Right hindlimb (tissue), 1 donor: ENCODE data around the gene B4GALT4.
"Not testable (repeated sequence)": the region's sequence is repeated elsewhere in the genome, so short reads cannot be mapped to it uniquely, and the experiment has no call there.

Experiments
- DNase-seq: peaks from one replicate; pipeline ENCODE4 v3.0.0-alpha.2; 2018

B4GALT4 gene, protein sequence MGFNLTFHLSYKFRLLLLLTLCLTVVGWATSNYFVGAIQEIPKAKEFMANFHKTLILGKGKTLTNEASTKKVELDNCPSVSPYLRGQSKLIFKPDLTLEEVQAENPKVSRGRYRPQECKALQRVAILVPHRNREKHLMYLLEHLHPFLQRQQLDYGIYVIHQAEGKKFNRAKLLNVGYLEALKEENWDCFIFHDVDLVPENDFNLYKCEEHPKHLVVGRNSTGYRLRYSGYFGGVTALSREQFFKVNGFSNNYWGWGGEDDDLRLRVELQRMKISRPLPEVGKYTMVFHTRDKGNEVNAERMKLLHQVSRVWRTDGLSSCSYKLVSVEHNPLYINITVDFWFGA

DNA sequence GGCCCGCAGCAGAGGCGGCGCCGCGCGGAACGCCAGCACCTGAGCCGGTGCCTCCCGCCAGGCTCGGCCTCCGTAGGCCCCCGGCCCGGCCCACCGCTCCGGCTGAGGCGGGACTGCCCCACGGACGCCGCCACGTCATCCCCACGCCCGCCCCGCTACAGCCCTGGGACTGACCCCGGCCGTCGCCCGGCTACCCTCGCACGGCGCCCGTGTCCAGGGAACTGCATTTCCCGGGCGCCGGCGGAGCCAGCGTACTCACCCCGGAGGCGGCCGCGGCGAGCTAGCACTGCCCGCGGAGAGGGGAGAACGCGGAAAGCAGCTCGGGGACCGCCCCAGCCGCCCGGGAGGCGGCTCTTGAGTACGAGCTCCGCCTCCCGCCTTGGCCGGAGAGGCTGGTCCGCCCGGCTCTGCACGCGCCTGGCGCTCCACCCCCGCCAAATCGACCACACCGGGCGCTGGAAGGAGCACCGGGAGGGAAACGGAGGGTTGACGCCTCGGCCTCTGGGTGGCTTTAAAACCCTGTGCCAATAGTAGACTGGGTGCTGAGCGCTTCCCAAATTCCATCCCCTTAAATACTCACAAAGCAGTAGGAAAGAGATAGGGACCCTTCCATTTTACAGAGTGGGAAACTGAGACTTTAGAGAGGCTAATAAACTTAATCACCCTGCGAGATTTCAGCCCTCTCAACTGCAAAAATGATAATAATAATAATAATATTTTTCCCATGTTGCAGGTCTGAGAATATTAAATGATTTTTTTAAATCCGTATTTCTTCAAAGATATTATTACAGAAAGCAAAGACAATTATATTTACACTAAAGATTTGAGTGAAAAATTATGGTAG is at the start of gene B4GALT4:
Gene B4GALT4 (minus strand): TSS at position 288 of the 844 bp plus-strand sequence. CDS start 10,779 bp downstream, outside the sequence.
- DNase-seq: peak; percentile 93

DNA sequence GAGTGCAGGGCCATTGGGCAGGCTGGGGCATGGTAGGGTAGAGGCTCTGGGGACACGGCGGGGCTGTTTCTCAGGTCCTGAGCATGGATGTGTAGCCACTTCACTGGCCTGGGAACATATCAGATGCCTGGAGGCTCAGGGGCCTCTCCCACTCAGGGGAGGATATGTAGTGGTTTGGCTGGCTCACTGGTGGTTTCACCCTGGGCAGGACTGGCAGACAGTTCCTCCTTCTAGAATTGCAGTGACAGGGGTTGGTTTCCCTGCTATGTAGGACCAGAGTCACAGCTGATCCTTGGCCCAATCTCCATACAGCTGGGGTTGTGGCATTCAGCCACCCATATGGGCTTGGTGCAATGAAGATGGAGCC is 48.7 kb upstream of the B4GALT4 start:
- DNase-seq: no peak

DNA sequence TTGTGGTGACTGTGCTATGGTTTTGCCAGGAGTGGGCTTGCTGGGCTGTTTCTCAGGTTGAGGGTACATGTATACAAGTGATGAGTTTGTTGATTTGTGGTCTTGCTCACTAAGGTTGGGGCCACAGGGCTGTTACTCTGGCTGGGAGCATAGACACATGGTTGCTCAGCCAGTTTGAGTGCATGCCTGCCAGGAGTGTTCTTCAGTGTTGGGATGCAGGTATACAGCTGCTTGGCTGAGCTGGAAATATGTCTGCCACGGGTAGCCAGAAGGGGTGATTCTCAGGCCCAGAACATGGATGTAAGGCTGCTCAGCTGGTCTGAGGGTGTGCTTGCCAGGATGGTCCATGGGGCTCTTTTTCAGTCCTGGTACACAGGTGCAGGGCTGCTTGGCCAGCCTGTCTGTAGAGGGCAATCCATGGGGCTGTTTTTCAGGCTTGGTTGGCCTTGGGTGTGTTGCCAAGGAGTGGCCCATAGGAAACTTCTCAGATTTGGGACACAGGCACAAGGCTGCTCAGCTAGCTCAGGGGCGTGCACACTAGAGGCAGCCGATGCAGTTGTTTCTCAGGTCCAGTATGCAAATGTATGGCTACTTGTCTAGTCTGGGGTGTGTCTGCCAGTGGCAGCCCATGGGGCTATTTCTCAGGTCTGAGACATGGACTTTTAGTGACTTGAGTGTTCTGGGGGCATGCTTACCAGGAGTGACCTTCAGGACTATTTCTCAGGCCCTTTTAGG is 48.2 kb upstream of the B4GALT4 start:
- no peak for DNase-seq

DNA sequence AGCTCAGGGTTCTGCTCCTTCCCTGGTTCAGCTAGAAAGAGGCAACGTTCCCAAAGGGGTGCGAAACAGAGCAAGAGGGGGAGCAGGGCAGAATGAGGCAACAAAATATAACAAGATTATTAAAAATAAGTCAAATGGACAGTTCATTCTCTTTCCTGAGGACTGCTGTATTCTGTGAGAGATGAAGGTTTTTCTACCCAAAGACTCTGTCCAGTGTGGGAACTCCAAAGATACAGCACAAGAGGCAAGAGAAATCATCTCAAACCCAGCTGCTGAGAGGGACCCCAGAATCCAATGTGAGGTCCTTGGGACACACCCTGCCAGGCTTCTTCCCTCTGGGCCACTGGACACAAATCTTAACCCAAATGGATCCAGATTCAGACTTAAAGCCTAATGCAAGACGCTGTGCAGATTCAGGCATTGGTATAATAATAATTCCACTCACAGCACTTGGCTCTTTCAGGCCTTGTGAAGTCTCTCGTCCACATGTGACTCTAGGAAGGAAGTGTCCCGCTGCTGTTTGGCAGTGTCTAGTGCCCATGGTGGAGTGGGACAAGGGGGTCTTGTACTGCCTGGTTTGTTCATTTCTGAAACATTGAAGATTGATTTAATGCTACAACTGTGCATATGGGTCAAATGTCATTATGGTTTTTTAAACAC is 39.0 kb upstream of the B4GALT4 start:
- DNase-seq: no peak

DNA sequence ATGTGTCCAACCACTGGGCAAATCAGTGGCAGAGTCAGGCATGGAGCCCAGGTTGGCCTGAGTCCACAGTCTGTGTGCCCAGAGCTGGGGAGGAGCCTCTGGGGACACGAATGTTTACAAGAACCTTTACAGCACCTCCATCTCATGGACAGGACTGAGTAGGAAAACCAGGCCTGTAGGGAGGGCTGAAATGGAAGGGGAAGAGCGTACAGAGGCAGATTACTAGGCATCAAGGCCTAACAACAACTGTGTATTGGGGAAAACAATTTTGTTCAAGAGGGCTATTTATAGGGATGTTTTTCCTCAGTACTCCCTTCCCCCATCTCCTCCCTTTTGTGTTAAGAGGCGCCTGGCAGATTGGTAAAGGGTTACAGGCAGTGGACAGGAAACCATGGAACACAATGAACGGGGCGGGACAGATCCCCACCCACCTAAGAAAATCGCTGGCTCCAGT is 38.5 kb upstream of the B4GALT4 start:
- no peak for DNase-seq

DNA sequence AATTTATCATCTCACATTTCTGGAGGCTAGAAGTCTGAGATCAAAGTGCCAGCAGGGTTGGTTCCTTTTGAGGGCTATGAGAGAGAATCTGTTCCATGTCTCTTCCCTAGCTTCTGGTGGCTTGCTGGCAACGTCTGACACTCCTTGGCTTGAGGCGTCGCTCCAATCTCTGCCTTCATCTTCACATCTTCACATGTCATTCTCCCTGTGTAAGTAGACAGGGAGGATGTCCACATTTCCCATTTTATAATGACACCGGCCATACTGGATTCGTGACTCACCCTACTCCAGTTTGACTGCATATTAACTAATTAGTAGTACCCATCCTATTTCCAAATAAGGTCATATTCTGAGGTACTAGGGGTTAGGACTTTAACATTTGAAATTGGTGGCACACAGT is 36.0 kb upstream of the B4GALT4 start:
- no peak for DNase-seq

DNA sequence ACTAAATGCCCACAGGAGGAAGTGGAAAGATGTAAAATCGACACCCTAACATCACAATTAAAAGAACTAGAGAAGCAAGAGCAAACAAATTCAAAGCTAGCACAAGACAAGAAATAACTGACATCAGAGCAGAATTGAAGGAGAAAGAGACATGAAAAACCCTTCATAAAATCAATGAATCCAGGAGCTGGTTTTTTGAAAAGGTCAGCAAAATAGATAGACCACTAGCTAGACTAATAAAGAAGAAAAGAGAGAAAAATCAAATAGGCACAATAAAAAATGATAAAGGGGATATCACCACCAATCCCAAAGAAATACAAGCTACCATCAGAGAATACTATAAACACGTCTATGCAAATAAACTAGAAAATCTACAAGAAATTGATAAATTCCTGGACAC is 29.5 kb upstream of the B4GALT4 start:
- DNase-seq: not testable (repeated sequence)

DNA sequence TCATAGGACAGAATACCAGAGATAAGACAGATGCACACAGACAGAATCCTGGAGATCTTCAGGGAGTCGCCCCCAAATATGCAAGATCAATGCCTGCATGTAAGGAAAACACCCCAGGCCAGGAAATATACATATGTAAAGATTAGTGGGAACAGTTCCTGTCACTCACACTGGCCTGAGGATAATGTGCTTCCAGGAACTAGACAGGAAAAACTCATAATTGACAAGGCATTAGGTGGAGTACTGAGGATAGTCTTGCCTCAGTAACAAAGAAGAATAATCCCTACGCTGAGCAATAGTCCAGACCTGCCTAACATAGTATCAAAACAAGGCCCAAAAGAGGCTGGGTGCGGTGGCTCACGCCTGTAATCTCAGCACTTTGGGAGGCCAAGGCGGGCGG is 20.4 kb upstream of the B4GALT4 start:
- DNase-seq: no peak

DNA sequence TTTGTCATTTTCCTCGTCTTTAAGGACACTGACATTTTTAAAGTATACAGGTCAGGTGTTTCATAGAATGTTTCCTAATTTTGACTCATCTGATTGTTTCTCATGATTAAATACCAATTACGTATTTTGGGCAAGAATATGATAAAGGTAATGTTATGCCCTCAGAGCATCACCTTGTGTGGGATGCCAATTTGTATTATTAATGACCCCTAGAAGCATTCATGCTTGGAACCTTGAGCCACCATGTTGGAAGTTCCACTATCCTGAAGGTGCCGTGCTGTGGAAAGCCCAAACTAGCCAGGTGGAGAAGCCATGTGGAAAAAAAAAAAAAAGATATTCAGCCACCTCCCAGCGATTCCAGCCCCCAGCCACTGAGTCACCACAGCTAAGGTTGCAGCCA is 19.1 kb upstream of the B4GALT4 start:
- DNase-seq: no peak

DNA sequence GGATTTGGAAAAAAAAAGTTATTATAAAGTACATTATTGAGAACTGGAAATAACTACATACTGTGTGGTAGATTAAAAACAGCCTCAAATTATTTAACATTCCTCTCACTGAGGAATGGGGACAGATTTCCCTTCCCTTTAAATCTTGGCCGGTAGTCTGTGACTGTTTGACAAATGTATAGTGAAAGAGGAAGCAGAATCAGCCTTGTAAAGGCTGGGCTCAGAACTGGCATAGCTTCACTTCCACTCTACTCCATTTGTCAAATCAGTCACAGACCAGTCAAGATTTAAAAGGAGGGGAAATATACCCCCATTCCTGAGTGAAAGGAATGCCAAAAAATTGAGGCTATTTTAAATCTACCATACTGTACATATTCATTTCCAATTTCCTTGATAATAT is 18.2 kb upstream of the B4GALT4 start:
- DNase-seq: no peak

DNA sequence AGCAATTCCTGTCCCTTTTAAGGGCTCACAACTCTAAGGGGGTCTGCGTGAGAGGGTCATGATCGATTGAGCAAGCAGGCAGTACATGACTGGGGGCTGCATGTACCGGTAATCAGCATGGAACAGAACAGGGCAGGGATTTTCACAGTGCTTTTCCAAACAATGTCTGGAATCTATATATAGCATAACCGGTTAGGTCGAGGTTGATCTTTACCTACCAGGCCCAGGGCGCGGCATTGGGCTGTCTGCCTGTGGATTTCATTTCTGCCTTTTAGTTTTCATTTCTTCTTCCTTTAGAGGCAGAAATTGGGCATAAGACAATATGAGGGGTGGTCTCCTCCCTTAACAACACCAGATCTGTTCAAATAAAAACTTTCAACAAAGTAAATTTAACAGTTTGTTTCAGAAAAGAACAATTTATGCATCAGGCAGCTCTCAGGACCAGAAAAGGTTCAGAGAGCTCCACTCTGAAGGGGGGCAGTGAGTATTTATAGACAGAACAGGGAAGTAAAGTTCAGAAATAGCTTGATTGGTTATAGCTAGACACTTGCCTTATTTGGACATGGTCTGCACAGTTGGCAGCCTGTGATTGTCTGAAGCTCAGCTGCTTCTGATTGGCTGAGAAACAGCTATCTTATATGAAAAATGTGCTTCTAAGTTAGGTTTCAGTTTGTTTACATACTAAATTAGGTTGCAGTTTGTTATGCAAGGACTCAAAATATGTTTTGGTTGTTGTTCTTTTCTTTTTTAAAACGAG is 17.2 kb upstream of the B4GALT4 start:
- no peak for DNase-seq

DNA sequence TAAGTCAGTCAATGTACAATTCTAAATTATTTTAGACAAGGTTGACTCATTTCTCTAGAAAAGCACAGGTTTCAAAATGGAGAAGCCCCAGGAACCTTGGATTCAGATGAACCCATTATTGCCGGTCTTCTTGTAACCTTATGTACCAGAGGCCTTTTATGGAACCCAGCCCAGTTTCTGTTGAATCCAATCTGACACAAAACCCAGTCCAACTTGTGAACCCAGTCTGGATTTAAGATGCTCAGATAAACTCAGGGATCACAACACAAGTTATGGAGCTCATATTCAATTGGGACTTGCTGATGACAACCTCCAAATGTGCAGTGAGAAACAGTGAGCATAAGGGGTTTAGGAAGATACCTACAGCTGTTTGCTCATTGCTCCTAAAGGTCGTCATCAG is 16.4 kb upstream of the B4GALT4 start:
- no peak for DNase-seq

DNA sequence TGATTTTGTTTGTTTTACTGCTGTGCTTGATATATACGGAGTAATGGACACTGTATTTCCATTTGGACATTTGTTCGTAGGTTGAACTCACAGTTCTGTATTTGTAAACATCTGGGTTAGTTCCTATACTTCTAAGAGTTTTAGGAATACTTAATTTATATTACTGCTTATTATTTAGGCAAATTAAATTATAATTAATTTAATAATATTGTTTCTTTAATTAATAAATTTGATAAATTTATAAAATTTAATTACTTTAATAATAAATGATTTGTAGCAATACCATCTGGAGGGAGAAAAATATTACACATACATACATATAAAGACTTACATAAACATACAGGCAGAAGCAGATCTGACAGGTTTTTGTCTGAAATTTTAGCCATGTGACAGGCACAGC is 14.5 kb upstream of the B4GALT4 start:
- DNase-seq: no peak

DNA sequence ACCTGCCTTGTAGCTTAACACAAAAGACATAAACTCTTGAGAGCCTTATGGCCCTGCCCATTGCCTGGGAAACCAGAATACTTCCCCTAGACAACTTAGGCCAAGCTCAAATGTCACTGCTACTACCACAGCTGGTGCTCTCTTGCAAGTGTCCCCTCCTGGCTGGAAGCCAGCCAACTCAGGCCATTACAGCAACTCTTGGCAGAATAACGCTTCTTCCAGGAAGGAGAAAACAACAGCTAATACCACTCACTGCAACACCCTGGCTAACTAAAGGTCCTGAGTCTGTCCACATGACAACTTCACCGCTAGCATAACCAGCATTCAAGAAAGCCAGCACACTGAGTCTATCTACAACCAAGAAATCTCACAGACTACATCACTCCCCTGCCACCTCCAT is 5.1 kb upstream of the B4GALT4 start:
- DNase-seq: no peak

DNA sequence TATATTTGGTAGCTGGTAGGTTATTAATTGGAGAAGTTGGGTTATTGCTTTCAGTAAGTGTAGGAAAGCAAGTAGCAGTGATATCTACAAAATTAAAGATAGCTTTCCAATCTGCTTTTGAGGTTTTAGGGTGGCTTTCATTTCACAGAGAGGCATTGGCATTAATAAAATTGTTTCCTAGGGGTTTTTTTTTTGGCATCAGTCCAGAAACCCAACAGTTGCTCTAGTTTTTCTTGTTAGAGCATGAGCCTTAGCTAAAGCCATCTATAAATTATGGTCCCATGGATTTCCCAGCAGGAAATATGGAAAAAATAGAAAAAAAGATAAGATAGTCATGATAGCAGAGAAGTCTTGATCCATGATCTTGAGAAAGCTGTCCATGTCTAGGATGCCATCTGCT is 3.0 kb upstream of the B4GALT4 start:
- DNase-seq: no peak

DNA sequence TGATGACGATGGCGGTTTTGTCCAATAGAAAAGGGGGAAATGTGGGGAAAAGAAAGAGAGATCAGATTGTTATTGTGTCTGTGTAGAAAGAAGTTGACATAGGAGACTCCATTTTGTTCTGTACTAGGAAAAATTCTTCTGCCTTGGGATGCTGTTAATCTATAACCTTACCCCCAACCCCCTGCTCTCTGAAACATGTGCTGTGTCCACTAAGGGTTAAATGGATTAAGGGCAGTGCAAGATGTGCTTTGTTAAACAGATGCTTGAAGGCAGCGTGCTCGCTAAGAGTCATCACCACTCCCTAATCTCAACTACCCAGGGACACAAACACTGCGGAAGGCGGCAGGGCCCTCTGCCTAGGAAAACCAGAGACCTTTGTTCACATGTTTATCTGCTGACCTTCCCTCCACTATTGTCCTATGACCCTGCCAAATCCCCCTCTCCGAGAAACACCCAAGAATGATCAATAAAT is 2.4 kb upstream of the B4GALT4 start:
- not testable (repeated sequence) for DNase-seq

DNA sequence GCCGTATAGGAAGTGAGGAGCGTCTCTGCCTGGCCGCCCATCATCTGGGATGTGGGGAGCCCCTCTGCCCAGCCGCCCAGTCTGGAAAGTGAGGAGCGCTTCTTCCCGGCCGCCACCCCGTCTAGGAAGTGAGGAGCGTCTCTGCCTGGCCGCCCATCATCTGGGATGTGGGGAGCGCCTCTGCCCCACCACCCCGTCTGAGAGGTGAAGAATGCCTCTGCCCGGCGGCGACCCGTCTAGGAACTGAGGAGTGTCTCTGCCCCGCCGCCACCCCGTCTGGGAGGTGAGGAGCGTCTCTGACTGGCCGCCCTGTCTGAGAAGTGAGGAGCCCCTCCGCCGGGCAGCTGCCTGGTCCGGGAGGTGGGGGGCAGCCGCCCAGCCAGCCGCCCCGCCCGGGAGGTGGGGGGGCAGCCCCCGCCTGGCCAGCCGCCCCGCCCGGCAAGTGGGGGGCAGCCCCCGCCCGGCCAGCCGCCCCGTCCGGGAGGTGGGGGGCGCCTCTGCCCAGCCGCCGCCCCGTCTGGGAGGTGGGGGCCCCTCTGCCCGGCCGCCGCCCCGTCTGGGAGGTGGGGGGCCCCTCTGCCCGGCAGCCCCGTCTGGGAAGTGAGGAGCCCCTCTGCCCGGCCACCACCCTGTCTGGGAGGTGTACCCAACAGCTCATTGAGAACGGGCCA is 1.8 kb upstream of the B4GALT4 start:
- DNase-seq: not testable (repeated sequence)

DNA sequence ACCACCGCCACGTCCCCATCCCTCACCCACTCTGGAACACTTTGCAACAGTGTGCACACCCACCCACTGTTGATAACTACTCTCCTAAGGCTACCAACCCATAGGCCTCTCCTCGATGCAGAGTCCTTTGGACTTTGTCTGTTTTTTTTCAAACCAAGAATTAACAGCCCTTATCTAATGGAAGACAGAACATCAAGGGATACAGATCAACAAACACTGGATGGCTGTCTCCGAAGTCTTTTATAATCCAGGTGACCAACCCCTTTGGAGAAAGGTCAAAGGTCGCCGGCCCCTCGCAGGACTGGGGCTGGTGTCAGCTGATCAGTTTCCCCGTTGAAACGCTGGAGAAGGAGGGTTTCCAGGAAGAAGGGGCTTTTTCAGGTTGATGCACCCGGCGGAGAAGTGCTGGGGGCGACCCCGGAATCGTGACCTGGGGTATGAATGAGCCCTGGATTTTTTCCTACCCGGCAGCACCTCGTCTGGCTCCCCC is 532 bp downstream of the B4GALT4 start:
- no peak for DNase-seq

DNA sequence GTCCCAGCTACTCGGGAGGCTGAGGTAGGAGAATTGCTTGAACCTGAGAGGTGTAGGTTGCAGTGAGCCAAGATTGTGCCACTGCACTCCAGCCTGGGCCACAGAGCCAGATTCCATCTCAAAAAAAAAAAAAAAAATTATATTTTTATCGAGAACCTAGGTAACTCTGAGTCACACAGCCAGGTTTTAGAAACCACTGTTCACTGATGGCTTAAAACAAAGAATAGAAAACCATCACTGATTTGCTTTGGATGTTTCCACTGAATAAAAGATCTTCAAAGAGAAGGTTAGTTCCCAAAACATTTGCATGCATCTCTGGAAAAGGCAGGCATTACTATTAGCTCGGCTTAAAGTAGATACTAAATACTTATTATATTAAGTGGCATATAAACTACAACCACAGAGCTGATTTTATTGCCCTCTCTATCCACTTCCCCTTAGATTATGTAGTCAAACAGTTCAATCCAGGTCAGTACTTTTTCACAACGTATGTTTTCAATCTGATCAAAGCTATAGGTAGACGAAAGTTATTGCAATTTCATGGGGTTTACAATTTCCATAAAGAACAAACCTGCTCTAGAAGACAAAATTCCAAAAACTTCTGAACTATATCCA is 1.4 kb downstream of the B4GALT4 start:
- DNase-seq: no peak

DNA sequence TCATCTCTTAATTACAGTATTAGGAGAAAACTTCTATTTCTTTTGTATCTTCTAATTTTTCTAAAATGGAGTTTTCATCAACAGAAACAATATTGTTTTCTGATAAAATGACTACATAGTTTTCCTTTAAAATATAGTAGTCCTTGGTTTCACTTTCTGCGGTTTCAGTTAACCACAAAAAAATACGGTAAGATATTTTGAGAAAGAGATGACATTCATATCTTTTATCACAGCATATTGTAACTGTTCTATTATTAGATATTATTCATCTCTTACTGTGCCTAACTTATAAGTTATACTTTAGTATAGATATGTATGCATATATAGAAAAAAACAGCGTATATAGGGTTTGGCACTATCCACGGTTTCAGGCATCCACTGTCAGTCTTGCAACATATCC is 2.3 kb downstream of the B4GALT4 start:
- no peak for DNase-seq

DNA sequence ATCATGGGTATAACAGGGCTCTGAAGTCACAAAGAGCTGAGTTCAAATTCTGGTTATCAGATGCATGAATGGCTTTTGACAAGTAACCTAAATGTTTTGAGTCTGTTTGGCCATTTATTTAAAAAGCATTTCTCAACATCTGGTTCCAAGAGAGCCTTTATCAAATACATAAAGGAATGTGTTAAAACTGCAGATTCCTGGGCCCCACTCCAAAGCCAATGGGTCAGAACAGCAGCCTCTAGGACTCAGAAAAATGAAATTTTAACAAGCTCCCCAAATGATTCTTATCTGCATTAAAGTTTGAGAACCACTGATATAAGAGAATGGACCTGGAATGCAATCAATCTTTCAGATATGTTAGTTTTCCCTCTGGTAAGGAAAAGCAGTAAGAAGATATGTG is 3.4 kb downstream of the B4GALT4 start:
- DNase-seq: no peak
